GM19455 (cell line): Measurements from ENCODE around the gene STK39.

ENCODE experiments used
- ATAC-seq: cut with Tn5 transposase; IDR thresholded peaks from one replicate; pipeline ENCODE4 v1.9.1; 2021; ENCODE audit not compliant: unreplicated experiment

STK39 gene

DNA sequence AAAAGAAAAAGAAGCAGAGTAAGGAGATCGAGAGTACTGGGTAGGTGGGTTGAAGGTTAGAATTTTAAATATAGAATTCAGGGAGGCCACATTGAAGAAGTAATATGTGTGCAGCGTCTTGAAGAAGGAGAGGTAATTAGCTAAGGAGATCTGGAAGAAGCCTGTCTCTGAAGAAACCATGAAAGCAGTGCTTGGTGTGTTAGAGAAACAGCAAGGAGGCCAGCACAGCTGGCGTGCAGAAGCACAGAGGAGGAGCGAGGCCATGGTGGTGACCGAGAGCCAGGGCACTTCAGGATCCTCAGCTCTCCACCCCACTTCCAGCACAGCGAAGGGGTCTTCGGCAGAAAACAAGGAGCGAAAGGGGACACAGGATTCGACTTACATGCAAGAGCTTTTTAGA is 305.8 kb downstream of the STK39 start:
- no peak for ATAC-seq

GRCh38 chr2:167940734-167941507 is 306.5 kb downstream of the STK39 start:
- no peak for ATAC-seq

- ATAC-seq, result no peak
These were observed 307.1 kb downstream of the STK39 start for GRCh38 chr2:167940346-167940725.

DNA sequence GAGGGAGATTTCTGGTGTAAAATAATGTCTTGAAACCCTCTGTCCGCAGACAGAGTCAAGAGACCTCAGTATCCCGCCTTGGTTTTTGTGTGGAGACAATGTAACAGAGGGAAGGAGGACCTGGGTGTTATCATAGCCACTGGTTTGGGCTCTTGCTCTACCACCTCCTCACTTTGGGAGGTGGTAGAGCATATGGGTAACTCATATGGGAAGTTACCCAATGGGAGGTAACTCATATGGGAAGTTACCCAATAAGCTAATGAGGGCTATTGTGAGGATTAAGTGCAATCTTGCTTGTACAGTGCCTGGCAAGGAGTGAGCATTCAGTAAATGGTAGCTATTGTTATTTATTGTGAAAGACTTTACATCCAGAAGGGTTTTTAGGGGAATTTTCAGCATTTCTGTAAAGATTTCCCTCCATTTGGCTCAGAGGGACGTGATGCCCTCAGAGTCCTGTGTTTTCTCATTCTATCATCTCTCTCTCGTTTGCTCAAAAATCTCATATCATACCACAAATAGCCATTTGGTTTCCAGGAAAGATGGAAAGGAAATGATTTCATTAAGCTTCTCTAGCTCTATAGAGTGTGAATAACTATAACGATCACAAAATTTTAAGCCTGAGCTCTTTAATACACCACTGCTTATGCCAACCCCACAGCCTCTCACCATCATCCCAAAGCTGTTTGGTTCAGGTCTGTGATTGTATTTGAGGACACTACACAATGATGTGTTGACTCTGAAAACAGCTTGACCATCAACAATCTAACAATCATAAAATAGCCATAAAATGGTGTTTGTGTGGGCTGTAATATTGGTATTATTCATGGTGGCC is 307.7 kb downstream of the STK39 start:
- ATAC-seq, result no peak

DNA sequence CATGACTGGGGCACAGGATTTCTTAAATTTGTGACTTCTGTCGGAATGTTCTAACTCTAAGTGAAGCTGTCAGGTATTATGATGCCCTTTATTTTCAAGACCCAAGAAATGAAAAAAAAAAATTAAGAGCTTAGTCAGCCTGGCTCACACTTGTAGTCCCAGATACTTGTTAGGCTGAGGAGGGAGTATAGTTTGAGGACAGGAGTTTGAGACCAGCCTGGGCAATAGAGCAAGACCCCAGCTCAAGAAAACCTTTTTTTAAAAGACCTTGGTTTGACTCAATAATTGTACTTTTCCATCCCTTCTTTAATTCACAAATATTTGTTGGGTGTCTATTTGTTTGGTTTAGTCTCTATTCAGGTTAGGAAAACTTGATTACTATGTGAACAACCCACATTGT is 310.0 kb downstream of the STK39 start:
- ATAC-seq, result no peak

GRCh38 chr2:167935803-167936110 is 311.6 kb downstream of the STK39 start:
- no peak for ATAC-seq

- no peak for ATAC-seq
These were observed 314.1 kb downstream of the STK39 start for GRCh38 chr2:167933097-167933814.

GRCh38 chr2:167932123-167932693 is 315.2 kb downstream of the STK39 start:
- ATAC-seq, result no peak

- no peak for ATAC-seq
These were observed 317.9 kb downstream of the STK39 start for GRCh38 chr2:167929484-167929883.

DNA sequence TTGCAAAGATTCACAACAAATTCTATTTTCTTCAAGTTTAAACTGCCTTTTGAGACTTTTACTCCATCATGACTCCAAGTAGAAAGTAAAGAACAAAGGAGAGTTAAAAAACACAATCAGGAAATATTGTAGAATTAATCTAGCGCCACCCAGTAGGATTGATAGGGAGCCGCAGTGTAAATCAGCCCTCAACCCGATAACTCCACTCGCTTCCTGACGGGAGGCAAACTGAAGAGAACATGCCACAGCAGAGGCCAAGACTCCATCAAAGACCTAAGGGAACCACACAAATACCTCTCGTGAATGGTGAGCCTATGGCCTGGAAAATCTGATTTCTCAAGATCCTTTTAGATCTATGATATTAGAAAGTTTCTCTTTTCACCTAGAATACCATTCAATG is 319.0 kb downstream of the STK39 start:
- no peak for ATAC-seq

GRCh38 chr2:167925758-167926157 is 321.6 kb downstream of the STK39 start:
- no peak for ATAC-seq

DNA sequence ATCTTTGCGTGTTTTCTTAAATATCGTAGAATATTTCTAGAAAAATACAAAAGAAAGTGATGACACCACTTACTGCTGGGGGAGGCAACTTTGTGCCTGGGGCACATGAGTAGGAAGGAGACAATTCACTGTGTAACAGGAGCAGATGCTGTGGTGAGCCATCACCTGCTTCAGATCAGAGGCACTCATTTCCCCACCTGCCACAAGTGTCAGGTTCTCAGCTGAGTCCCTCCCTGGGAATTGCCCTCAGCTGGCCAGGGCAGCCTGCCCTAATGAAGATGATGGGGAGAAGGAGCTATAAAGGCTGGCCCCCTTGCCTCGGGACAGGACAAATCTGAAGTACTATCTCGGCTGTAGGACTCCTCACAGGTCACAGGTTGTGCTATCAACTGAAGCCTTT is 322.8 kb downstream of the STK39 start:
- no peak for ATAC-seq

DNA sequence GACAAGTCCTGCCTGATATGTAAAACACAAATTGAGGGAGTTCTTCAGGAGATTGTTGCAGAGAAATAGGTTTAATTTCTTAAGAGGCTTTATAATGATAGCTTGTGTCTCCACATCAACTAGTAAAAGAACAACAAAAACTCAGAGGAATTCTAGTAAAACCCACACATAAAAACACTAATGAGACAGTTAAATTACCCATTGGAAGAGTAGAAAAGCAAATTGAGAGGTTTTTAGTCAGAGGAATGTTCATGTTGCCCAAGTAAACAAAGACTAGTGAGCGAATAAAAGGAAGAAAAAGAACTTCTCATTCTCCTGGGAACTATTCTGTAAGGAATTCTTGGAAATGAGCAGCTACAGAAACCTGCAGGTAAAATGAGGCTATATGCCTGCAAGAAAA is 330.6 kb downstream of the STK39 start:
- ATAC-seq, result no peak

DNA sequence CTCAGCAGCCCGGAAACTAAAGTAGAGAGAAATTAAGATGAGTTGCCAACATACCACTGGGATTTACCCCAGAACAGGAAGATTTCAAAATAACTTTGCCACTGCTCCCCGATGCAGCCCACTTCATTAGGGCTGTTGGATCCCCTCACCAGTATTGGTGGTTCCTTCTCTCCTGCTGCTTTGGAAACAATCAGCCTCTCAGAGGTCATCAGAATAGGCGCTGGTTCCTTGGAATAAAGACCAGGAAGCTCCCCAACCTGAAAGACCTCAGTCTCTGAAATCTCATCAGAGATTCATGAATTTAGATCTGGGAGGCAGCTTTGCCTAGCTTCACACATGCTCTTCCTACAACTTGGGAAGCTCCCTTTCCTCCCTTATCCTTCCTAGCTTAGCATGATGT is 332.4 kb downstream of the STK39 start:
- no peak for ATAC-seq

- no peak for ATAC-seq
These were observed 338.6 kb downstream of the STK39 start for GRCh38 chr2:167908786-167909185.

- ATAC-seq, result no peak
These were observed 341.7 kb downstream of the STK39 start for GRCh38 chr2:167905668-167906067.
